Activated naive CD8-positive, alpha-beta T cell treated with anti-CD3 and anti-CD28 coated beads, Interleukin-2, amount 50 U/mL, for 24 hours (primary cell): ENCODE results near the gene ERCC6L.
"Not testable (repeated sequence)": the region's sequence is repeated elsewhere in the genome, so short reads cannot be mapped to it uniquely, and the experiment has no call there.

Experiments used
- ATAC-seq: fragments of 150-1000 bp; cut with Tn5 transposase; one replicate; pipeline ENCODE4 v1.10.0; 2021
- DNase-seq: peaks from one replicate; pipeline ENCODE4 v3.0.0; 2021
- H3K27ac Mint-ChIP-seq: one replicate; pipeline ENCODE4 v1.8.0; 2021; ENCODE audit warnings: mild to moderate bottlenecking, mixed read lengths
- H3K27me3 Mint-ChIP-seq: one replicate; pipeline ENCODE4 v1.8.0; 2021; ENCODE audit warnings: mixed read lengths
- H3K36me3 Mint-ChIP-seq: one replicate; pipeline ENCODE4 v1.8.0; 2021; ENCODE audit warnings: low read depth, mixed read lengths
- H3K4me1 Mint-ChIP-seq: one replicate; pipeline ENCODE4 v1.8.0; 2021; ENCODE audit warnings: mixed read lengths
- H3K4me3 Mint-ChIP-seq: one replicate; pipeline ENCODE4 v1.8.0; 2021; ENCODE audit warnings: mild to moderate bottlenecking, moderate library complexity, mixed read lengths
- H3K9me3 Mint-ChIP-seq: one replicate; pipeline ENCODE4 v1.8.0; 2021; ENCODE audit warnings: mixed read lengths

Gene ERCC6L

GRCh38 chrX:72208126-72208800, 30.6 kb downstream of the ERCC6L start:
- H3K36me3 Mint-ChIP-seq: peaks cover 16% of the 10 kb centered on the region
- no peak overlapping the region for H3K4me3 Mint-ChIP-seq
- H3K27ac Mint-ChIP-seq: no peak overlapping the region

GRCh38 chrX:72207366-72207765, 31.5 kb downstream of the ERCC6L start:
- no peaks in the 10 kb centered on the region for H3K9me3 Mint-ChIP-seq
- no peak overlapping the region for H3K4me3 Mint-ChIP-seq
- peaks cover 16% of the 10 kb centered on the region for H3K36me3 Mint-ChIP-seq

More at GRCh38 chrX:72208126-72208800, 30.6 kb downstream of the ERCC6L start:
- DNase-seq: no peak
- Mint-ChIP-seq H3K9me3 (no peaks in the 10 kb centered on the region), H3K4me1 (no peaks in the 10 kb centered on the region), H3K27me3 (no peaks in the 10 kb centered on the region)
- ATAC-seq: no peak

GRCh38 chrX:72205706-72206105, 33.1 kb downstream of the ERCC6L start:
- no peak for DNase-seq
- no peaks in the 10 kb centered on the region for H3K27me3 Mint-ChIP-seq
- H3K9me3 Mint-ChIP-seq: no peaks in the 10 kb centered on the region
- H3K4me3 Mint-ChIP-seq: no peak overlapping the region
- ATAC-seq: no peak
- peaks cover 16% of the 10 kb centered on the region for H3K36me3 Mint-ChIP-seq
- H3K4me1 Mint-ChIP-seq: no peaks in the 10 kb centered on the region
- no peak overlapping the region for H3K27ac Mint-ChIP-seq

More at GRCh38 chrX:72207366-72207765, 31.5 kb downstream of the ERCC6L start:
- H3K27me3 Mint-ChIP-seq: no peaks in the 10 kb centered on the region
- ATAC-seq (no peak), DNase-seq (no peak)
- H3K27ac Mint-ChIP-seq: no peak overlapping the region
- no peaks in the 10 kb centered on the region for H3K4me1 Mint-ChIP-seq

GRCh38 chrX:72203421-72203820, 35.4 kb downstream of the ERCC6L start:
- DNase-seq: no peak
- ATAC-seq: no peak
- H3K27ac Mint-ChIP-seq: no peak overlapping the region

GRCh38 chrX:72202792-72203401, 35.9 kb downstream of the ERCC6L start:
- no peak for ATAC-seq
- H3K27me3 Mint-ChIP-seq: no peaks in the 10 kb centered on the region
- H3K27ac Mint-ChIP-seq: no peak overlapping the region
- DNase-seq: no peak
- no peak overlapping the region for H3K4me3 Mint-ChIP-seq
- H3K9me3 Mint-ChIP-seq: no peaks in the 10 kb centered on the region
- H3K36me3 Mint-ChIP-seq: peaks cover 12% of the 10 kb centered on the region
- no peaks in the 10 kb centered on the region for H3K4me1 Mint-ChIP-seq

More at GRCh38 chrX:72203421-72203820, 35.4 kb downstream of the ERCC6L start:
- H3K4me1 Mint-ChIP-seq: no peaks in the 10 kb centered on the region
- H3K36me3 Mint-ChIP-seq: peaks cover 12% of the 10 kb centered on the region
- H3K27me3 Mint-ChIP-seq: no peaks in the 10 kb centered on the region
- H3K9me3 Mint-ChIP-seq: no peaks in the 10 kb centered on the region
- no peak overlapping the region for H3K4me3 Mint-ChIP-seq

- H3K4me3 Mint-ChIP-seq: no peak overlapping the region
- H3K36me3 Mint-ChIP-seq: peaks cover 9% of the 10 kb centered on the region
- no peak overlapping the region for H3K27ac Mint-ChIP-seq
- DNase-seq (no peak), ATAC-seq (no peak)
- H3K9me3 Mint-ChIP-seq: no peaks in the 10 kb centered on the region
- H3K27me3 Mint-ChIP-seq: no peaks in the 10 kb centered on the region
- no peaks in the 10 kb centered on the region for H3K4me1 Mint-ChIP-seq
These were observed 36.8 kb downstream of the ERCC6L start for GRCh38 chrX:72201836-72202536.

GRCh38 chrX:72182924-72183323, 55.9 kb downstream of the ERCC6L start:
- H3K27me3 Mint-ChIP-seq: no peaks in the 10 kb centered on the region
- no peaks in the 10 kb centered on the region for H3K9me3 Mint-ChIP-seq
- H3K4me3 Mint-ChIP-seq: no peak overlapping the region
- H3K4me1 Mint-ChIP-seq: peaks cover 15% of the 10 kb centered on the region
- DNase-seq (no peak), ATAC-seq (no peak)
- peaks cover 1% of the 10 kb centered on the region for H3K36me3 Mint-ChIP-seq
- H3K27ac Mint-ChIP-seq: no peak overlapping the region

GRCh38 chrX:72181178-72182125, 57.4 kb downstream of the ERCC6L start, which contains the start of gene PIN4:
PIN4 (plus strand) TSS chrX:72181757; CDS start chrX:72181786, 29 bp downstream.
- peaks cover 1% of the 10 kb centered on the region for H3K36me3 Mint-ChIP-seq
- H3K27me3 Mint-ChIP-seq: no peaks in the 10 kb centered on the region
- H3K4me1 Mint-ChIP-seq: peaks cover 15% of the 10 kb centered on the region
- ATAC-seq (peak; percentile 97), DNase-seq (peak; percentile 79)
- H3K27ac Mint-ChIP-seq: no peak within 1 kb of the TSS
- H3K9me3 Mint-ChIP-seq: no peaks in the 10 kb centered on the region
- H3K4me3 Mint-ChIP-seq: no peak within 1 kb of the TSS

- H3K4me3 Mint-ChIP-seq: no peak overlapping the region
These were observed 58.3 kb downstream of the ERCC6L start for GRCh38 chrX:72180539-72180938.

GRCh38 chrX:72176981-72177380, 61.8 kb downstream of the ERCC6L start:
- no peak for DNase-seq
- no peaks in the 10 kb centered on the region for H3K27me3 Mint-ChIP-seq
- H3K9me3 Mint-ChIP-seq: no peaks in the 10 kb centered on the region
- no peak for ATAC-seq
- H3K27ac Mint-ChIP-seq: no peak overlapping the region
- no peak overlapping the region for H3K4me3 Mint-ChIP-seq
- H3K36me3 Mint-ChIP-seq: no peaks in the 10 kb centered on the region
- H3K4me1 Mint-ChIP-seq: peaks cover 11% of the 10 kb centered on the region

More at GRCh38 chrX:72180539-72180938, 58.3 kb downstream of the ERCC6L start:
- ATAC-seq (no peak), DNase-seq (no peak)
- H3K27ac Mint-ChIP-seq: no peak overlapping the region
- no peaks in the 10 kb centered on the region for H3K9me3 Mint-ChIP-seq
- H3K4me1 Mint-ChIP-seq: peaks cover 15% of the 10 kb centered on the region
- H3K27me3 Mint-ChIP-seq: no peaks in the 10 kb centered on the region
- H3K36me3 Mint-ChIP-seq: no peaks in the 10 kb centered on the region

- not testable (repeated sequence) for H3K36me3 Mint-ChIP-seq, H3K4me3 Mint-ChIP-seq, H3K9me3 Mint-ChIP-seq, ATAC-seq, DNase-seq, H3K27me3 Mint-ChIP-seq, H3K27ac Mint-ChIP-seq
- H3K4me1 Mint-ChIP-seq: peaks cover 11% of the 10 kb centered on the region
These were observed 62.5 kb downstream of the ERCC6L start for GRCh38 chrX:72176289-72176688.

- DNase-seq (peak; percentile 4), ATAC-seq (peak; percentile 57)
- H3K27ac Mint-ChIP-seq: peak overlapping the region; percentile 50
- peaks cover 10% of the 10 kb centered on the region for H3K4me1 Mint-ChIP-seq
- H3K4me3 Mint-ChIP-seq: peak overlapping the region; percentile 66
- no peaks in the 10 kb centered on the region for H3K27me3 Mint-ChIP-seq
- H3K36me3 Mint-ChIP-seq: no peaks in the 10 kb centered on the region
- no peaks in the 10 kb centered on the region for H3K9me3 Mint-ChIP-seq
These were observed 69.7 kb downstream of the ERCC6L start for GRCh38 chrX:72169008-72169728.

- peaks cover 10% of the 10 kb centered on the region for H3K4me1 Mint-ChIP-seq
- H3K9me3 Mint-ChIP-seq: no peaks in the 10 kb centered on the region
- ATAC-seq (no peak), DNase-seq (no peak)
- H3K27me3 Mint-ChIP-seq: no peaks in the 10 kb centered on the region
- H3K27ac Mint-ChIP-seq: no peak overlapping the region
- H3K4me3 Mint-ChIP-seq: no peak overlapping the region
- H3K36me3 Mint-ChIP-seq: no peaks in the 10 kb centered on the region
These were observed 73.3 kb downstream of the ERCC6L start for GRCh38 chrX:72165551-72165950.
